WTC11 (cell line): ENCODE results near the gene ADAM8.

ENCODE experiments used
- CTCF ChIP-seq: fragments of 200-600 bp; IDR thresholded peaks from 2 replicates; pipeline ENCODE4 v1.8.0; 2022; ENCODE audit warnings: antibody characterized with exemption
- SP1 ChIP-seq: sonication (generic); formaldehyde crosslinking; conservative IDR thresholded peaks from 2 replicates; pipeline ENCODE4 v1.8.1; 2022; ENCODE audit warnings: missing genetic modification reagents
- USF2 ChIP-seq: sonication (generic); formaldehyde crosslinking; IDR thresholded peaks from 2 replicates; pipeline ENCODE4 v1.8.1; 2023; ENCODE audit warnings: mild to moderate bottlenecking, missing genetic modification reagents, moderate library complexity

GRCh38 chr10:133316732-133317131 lies 40.1 kb upstream of the ADAM8 start:
- no peak for TF ChIP-seq CTCF
- TF ChIP-seq SP1 (CRISPR knock-in tag) = no peak
- TF ChIP-seq USF2 (CRISPR knock-in tag) = no peak
